Nephron progenitor cell (in vitro differentiated cells): Measurements from ENCODE around the gene PTPN4.

ENCODE experiments used
- DNase-seq: peaks from one replicate; pipeline ENCODE4 v3.0.0; 2021
- H3K27ac Mint-ChIP-seq: 2 replicates; pipeline ENCODE4 v1.8.0; 2021; ENCODE audit warnings: mild to moderate bottlenecking, moderate library complexity, mixed read lengths
- H3K27me3 Mint-ChIP-seq: 2 replicates; pipeline ENCODE4 v1.8.0; 2021; ENCODE audit warnings: mild to moderate bottlenecking, low read depth, mixed read lengths; ENCODE audit not compliant: poor library complexity
- H3K36me3 Mint-ChIP-seq: 2 replicates; pipeline ENCODE4 v1.8.0; 2021; ENCODE audit warnings: low read depth, mixed read lengths
- H3K4me1 Mint-ChIP-seq: 2 replicates; pipeline ENCODE4 v1.8.0; 2021; ENCODE audit warnings: mixed read lengths
- H3K4me3 Mint-ChIP-seq: 2 replicates; pipeline ENCODE4 v1.8.0; 2021; ENCODE audit warnings: mild to moderate bottlenecking, moderate library complexity, mixed read lengths
- H3K9me3 Mint-ChIP-seq: 2 replicates; pipeline ENCODE4 v1.8.0; 2021; ENCODE audit warnings: mild to moderate bottlenecking, moderate library complexity, mixed read lengths
- TF ChIP-seq, protein P1 (sequence below): fragments of 200-600 bp; sonication (generic); IDR thresholded peaks from 2 replicates; pipeline ENCODE4 v1.5.0; 2021; ENCODE audit warnings: antibody characterized with exemption

The PTPN4 gene

GRCh38 chr2:119760237-119760955 is 674 bp downstream of the PTPN4 start:
- Mint-ChIP-seq H3K4me1 (peaks cover 49% of the 10 kb centered on the region), H3K27me3 (peaks cover 5% of the 10 kb centered on the region), H3K4me3 (peak overlapping the region; percentile 89), H3K9me3 (peaks cover under 1% of the 10 kb centered on the region), H3K27ac (peak overlapping the region; percentile 93), H3K36me3 (peaks cover 7% of the 10 kb centered on the region)
- no peak for DNase-seq
- TF ChIP-seq, protein P1, sequence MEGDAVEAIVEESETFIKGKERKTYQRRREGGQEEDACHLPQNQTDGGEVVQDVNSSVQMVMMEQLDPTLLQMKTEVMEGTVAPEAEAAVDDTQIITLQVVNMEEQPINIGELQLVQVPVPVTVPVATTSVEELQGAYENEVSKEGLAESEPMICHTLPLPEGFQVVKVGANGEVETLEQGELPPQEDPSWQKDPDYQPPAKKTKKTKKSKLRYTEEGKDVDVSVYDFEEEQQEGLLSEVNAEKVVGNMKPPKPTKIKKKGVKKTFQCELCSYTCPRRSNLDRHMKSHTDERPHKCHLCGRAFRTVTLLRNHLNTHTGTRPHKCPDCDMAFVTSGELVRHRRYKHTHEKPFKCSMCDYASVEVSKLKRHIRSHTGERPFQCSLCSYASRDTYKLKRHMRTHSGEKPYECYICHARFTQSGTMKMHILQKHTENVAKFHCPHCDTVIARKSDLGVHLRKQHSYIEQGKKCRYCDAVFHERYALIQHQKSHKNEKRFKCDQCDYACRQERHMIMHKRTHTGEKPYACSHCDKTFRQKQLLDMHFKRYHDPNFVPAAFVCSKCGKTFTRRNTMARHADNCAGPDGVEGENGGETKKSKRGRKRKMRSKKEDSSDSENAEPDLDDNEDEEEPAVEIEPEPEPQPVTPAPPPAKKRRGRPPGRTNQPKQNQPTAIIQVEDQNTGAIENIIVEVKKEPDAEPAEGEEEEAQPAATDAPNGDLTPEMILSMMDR = no peak

DNA sequence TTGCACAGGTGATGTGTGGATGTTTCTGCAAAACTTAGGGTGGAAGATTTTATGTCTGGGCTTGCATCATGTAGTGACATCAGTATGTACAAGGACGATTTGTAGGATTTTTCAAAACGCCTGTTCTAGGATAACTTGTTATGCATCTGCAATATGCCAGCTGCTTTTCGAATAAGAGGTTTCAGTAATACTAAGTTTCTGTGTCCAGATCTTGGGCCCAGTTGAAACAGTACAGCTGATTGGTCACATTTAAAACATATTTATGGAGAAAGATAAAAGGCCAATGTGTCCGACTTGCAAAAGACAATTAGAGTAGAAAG is 1.2 kb downstream of the PTPN4 start:
- peaks cover 53% of the 10 kb centered on the region for H3K4me1 Mint-ChIP-seq
- TF ChIP-seq, protein P1 = no peak
- H3K36me3 Mint-ChIP-seq = peaks cover 12% of the 10 kb centered on the region
- H3K9me3 Mint-ChIP-seq = peaks cover 5% of the 10 kb centered on the region
- DNase-seq = no peak
- peak overlapping the region; percentile 93 for H3K27ac Mint-ChIP-seq
- H3K4me3 Mint-ChIP-seq = peak overlapping the region; percentile 89
- H3K27me3 Mint-ChIP-seq = peaks cover 9% of the 10 kb centered on the region

- H3K9me3 Mint-ChIP-seq = peaks cover 5% of the 10 kb centered on the region
- H3K4me1 Mint-ChIP-seq = peaks cover 45% of the 10 kb centered on the region
- no peak for DNase-seq
- H3K27me3 Mint-ChIP-seq = peaks cover 5% of the 10 kb centered on the region
- TF ChIP-seq, protein P1 = no peak
- H3K36me3 Mint-ChIP-seq = peaks cover 17% of the 10 kb centered on the region
- no peak overlapping the region for H3K4me3 Mint-ChIP-seq
- no peak overlapping the region for H3K27ac Mint-ChIP-seq
These were observed 5.1 kb downstream of the PTPN4 start for GRCh38 chr2:119764832-119765231.

GRCh38 chr2:119765433-119766002 is 5.8 kb downstream of the PTPN4 start:
- Mint-ChIP-seq H3K27ac (peak overlapping the region; percentile 15), H3K4me1 (peaks cover 45% of the 10 kb centered on the region), H3K27me3 (peaks cover 5% of the 10 kb centered on the region), H3K36me3 (peaks cover 17% of the 10 kb centered on the region), H3K4me3 (no peak overlapping the region), H3K9me3 (peaks cover 5% of the 10 kb centered on the region)
- DNase-seq = no peak
- TF ChIP-seq, protein P1 = no peak

DNA sequence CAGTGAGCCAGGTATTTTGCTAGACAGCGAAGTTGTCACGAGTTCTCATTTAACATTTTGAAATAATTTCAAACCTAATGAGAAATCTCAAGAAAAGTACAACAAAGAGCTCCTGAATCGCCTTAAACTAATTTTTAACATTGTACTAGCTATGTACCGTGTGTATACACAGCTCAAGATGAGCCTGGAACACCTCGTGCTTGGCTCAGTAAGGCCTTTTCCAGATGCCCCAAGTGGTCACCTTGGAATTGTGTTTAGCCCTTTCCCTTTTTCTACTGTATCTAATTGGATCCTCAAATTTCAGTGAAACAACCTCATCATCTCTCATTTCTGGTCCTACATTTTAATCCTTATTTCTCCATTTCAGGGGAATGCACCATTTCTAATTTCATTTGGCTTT is 7.2 kb downstream of the PTPN4 start:
- Mint-ChIP-seq H3K27me3 (peaks cover 5% of the 10 kb centered on the region), H3K4me1 (peaks cover 35% of the 10 kb centered on the region), H3K9me3 (peaks cover 5% of the 10 kb centered on the region)

More for the DNA sequence above, 7.2 kb downstream of the PTPN4 start:
- TF ChIP-seq, protein P1 = no peak
- no peak overlapping the region for H3K27ac Mint-ChIP-seq
- DNase-seq = no peak
- peaks cover 24% of the 10 kb centered on the region for H3K36me3 Mint-ChIP-seq
- H3K4me3 Mint-ChIP-seq = no peak overlapping the region
